GM12878 (cell line): ENCODE measurements around the gene SEC23A. TPM values are rescaled to one million over a fixed set of nuclear protein-coding genes. Genes with fewer than 3 reads are reported as not detected.

ENCODE experiments used
- ATAC-seq: fragments of 200-7000 bp; cut with Tn5 transposase; 3 replicates; pipeline ENCODE4 v1.9.1; 2020; ENCODE audit warnings: mild to moderate bottlenecking, moderate library complexity
- BruUV-seq: library from RNA; stranded (reverse); fragments of 400-500 nt; replicated peaks from 2 replicates; lab custom pipeline; 2021; lab: Mats Ljungman, UMichigan
- CTCF ChIA-PET: fragments of 300-600 bp; sonication (Branson Sonifier 250); formaldehyde crosslinking; extraction: SDS; loops from one replicate; lab custom pipeline; 2021; ENCODE audit warnings: inconsistent platforms; lab: Yijun Ruan, JAX
- POLR2A ChIA-PET: fragments of 350-600 bp; formaldehyde crosslinking; extraction: SDS; loops from one replicate; lab custom pipeline; 2021; ENCODE audit warnings: inconsistent platforms; lab: Charles Lee
- RAD21 ChIA-PET: fragments of 300-600 bp; sonication (Branson Sonifier 250); formaldehyde crosslinking; loops from one replicate; lab custom pipeline; 2023; ENCODE audit warnings: antibody characterized with exemption; ENCODE audit not compliant: unreplicated experiment; lab: Charles Lee
- SMC1A ChIA-PET: fragments of 300-600 bp; sonication (Branson Sonifier 250); formaldehyde crosslinking; loops from one replicate; lab custom pipeline; 2023; ENCODE audit not compliant: unreplicated experiment, uncharacterized antibody; lab: Charles Lee
- DNase-seq: peaks from one replicate; pipeline ENCODE4 v3.0.0-alpha.2; 2011; ENCODE audit warnings: low read depth, low spot score
- FAIRE-seq: peaks from 3 replicates; lab custom pipeline; 2011; peaks lifted over from hg19 to GRCh38; lab: Jason Lieb, UNC
- H2AFZ ChIP-seq: 2 replicates; pipeline ENCODE4 v1.6.0; 2011; ENCODE audit warnings: low read depth, low read length, control low read depth; ENCODE audit not compliant: control insufficient read depth
- H3K27ac ChIP-seq: 2 replicates; pipeline ENCODE4 v1.5.1; 2011; ENCODE audit warnings: control low read depth; ENCODE audit not compliant: control insufficient read depth, insufficient read depth
- H3K27me3 ChIP-seq, 2 experiments: replicated peaks in 1 of 2; 2 replicates each; pipeline versions ENCODE4 v1.6.0 to v1.6.1; 2011; ENCODE audit warnings: low read length in 1 of 2; ENCODE audit not compliant: control insufficient read depth in 2 of 2, insufficient read depth in 2 of 2
- H3K36me3 ChIP-seq, 2 experiments: 2 replicates each; pipeline ENCODE4 v1.5.1; 2011; ENCODE audit warnings: low read length in 1 of 2; ENCODE audit not compliant: control insufficient read depth in 2 of 2, insufficient read depth in 2 of 2
- H3K4me1 ChIP-seq: 2 replicates; pipeline ENCODE4 v1.6.1; 2011; ENCODE audit warnings: mild to moderate bottlenecking, low read length, moderate library complexity, mixed read lengths; ENCODE audit not compliant: control insufficient read depth, insufficient read depth
- H3K4me2 ChIP-seq: 2 replicates; pipeline ENCODE4 v1.6.0; 2011; ENCODE audit warnings: control low read depth; ENCODE audit not compliant: control insufficient read depth, insufficient read depth
- H3K4me3 ChIP-seq: fragments of 200-600 bp; sonication (generic); 2 replicates; pipeline ENCODE4 v1.5.1; 2016
- H3K79me2 ChIP-seq: 2 replicates; pipeline ENCODE4 v1.6.0; 2011; ENCODE audit warnings: low read length; ENCODE audit not compliant: control insufficient read depth, insufficient read depth
- H3K9ac ChIP-seq: 2 replicates; pipeline ENCODE4 v1.8.0; 2011; ENCODE audit warnings: low read length, control low read depth, mixed read lengths; ENCODE audit not compliant: control insufficient read depth, insufficient read depth
- H3K9me3 ChIP-seq: replicated peaks from 3 replicates; pipeline ENCODE4 v1.5.1; 2011; ENCODE audit warnings: mild to moderate bottlenecking, low read length; ENCODE audit not compliant: control insufficient read depth, insufficient read depth
- H4K20me1 ChIP-seq: 2 replicates; pipeline ENCODE4 v1.6.0; 2011; ENCODE audit not compliant: control insufficient read depth, insufficient read depth
- ATF7 ChIP-seq: fragments of 450-650 bp; IDR thresholded peaks from 2 replicates; pipeline ENCODE4 v1.6.1; 2016; ENCODE audit warnings: low read depth, mild to moderate bottlenecking
- MYC ChIP-seq: IDR thresholded peaks from 2 replicates; pipeline ENCODE4 v1.6.1; 2011; ENCODE audit warnings: mild to moderate bottlenecking, low read length, moderate library complexity, inconsistent platforms; ENCODE audit not compliant: insufficient read depth, insufficient replicate concordance, insufficient read length, severe bottlenecking
- RAD51 ChIP-seq: fragments of 450-650 bp; IDR thresholded peaks from 2 replicates; pipeline ENCODE4 v1.6.1; 2016; ENCODE audit warnings: moderate library complexity, mild to moderate bottlenecking, inconsistent platforms
- STAT3 ChIP-seq: IDR thresholded peaks from 2 replicates; pipeline ENCODE4 v1.6.1; 2011; ENCODE audit warnings: low read depth, low read length, improper control_type of control experiment
- WGBS: methylation state at CpG from one replicate; pipeline ENCODE4 v1.1.6; 2016; ENCODE audit warnings: low lambda C conversion rate; ENCODE audit not compliant: insufficient replicate concordance, insufficient coverage; ENCODE audit errors: missing lambda C conversion rate; 5-methylcytosine and 5-hydroxymethylcytosine counted together
- in situ Hi-C: fragments of 300-500 bp; cut with MboI; formaldehyde crosslinking; loops from 9 replicates; pipeline ENCODE4 v1.14.3; 2018; ENCODE audit warnings: mixed read lengths
- intact Hi-C: fragments of 100-400 bp; cut with micrococcal nuclease; formaldehyde crosslinking; loops from one replicate; pipeline ENCODE4 v1.14.2; 2022; ENCODE audit not compliant: unreplicated experiment
- polyA plus RNA-seq, 11 experiments: library from polyadenylated mRNA; depleted of rRNA in 4 of 11; unstranded in 6 of 11; stranded (reverse) in 5 of 11; fragments of >200 nt; fragmentation: Nextera tagmentation in 4 of 11; fragmentation: Illumina TruSeq in 1 of 11; extraction: Ambion mirVana in 4 of 11; extraction: Trizol in 1 of 11; gene quantifications; 1 replicate in 1 of 11; 2 replicates in 10 of 11; pipeline versions ENCODE4 v1.2.1 to v1.2.3, GENCODE V29; 2011 to 2016; ENCODE audit warnings: inconsistent platforms in 2 of 11, missing spikeins in 2 of 11, low read depth in 1 of 11
- total RNA-seq, 4 experiments: library from RNA; depleted of rRNA in 3 of 4; stranded (reverse); fragments of >200 nt in 3 of 4; fragmentation: Illumina TruSeq in 1 of 4; extraction: Trizol in 1 of 4; gene quantifications; 2 replicates each; pipeline versions ENCODE4 v1.2.1 to v1.2.3, GENCODE V29; 2013 to 2021
- TF ChIP-seq, protein P1 (sequence below): fragments of 450-650 bp; IDR thresholded peaks from 2 replicates; pipeline ENCODE4 v1.6.1; 2018; ENCODE audit warnings: mild to moderate bottlenecking, low read depth, moderate library complexity; ENCODE audit not compliant: partially characterized antibody
- TF ChIP-seq, protein P2 (sequence below): fragments of 450-650 bp; IDR thresholded peaks from 2 replicates; pipeline ENCODE4 v1.6.1; 2016; ENCODE audit warnings: mild to moderate bottlenecking
- TF ChIP-seq, protein P3 (sequence below): fragments of 450-650 bp; formaldehyde crosslinking; IDR thresholded peaks from 2 replicates; pipeline ENCODE4 v1.4.0; 2020; ENCODE audit warnings: mild to moderate bottlenecking, moderate library complexity
- TF ChIP-seq, protein P4 (sequence below): fragments of 450-650 bp; formaldehyde crosslinking; IDR thresholded peaks from 2 replicates; pipeline ENCODE4 v1.5.0; 2022; ENCODE audit warnings: mild to moderate bottlenecking, missing genetic modification characterization

SEC23A gene
- total and polyA plus RNA-seq, 10 of the 15 experiments (the other 5 are each of a cell fraction or from before 2014, with no cell fraction given): 13.6 to 63.8 (median 37.3) TPM

DNA sequence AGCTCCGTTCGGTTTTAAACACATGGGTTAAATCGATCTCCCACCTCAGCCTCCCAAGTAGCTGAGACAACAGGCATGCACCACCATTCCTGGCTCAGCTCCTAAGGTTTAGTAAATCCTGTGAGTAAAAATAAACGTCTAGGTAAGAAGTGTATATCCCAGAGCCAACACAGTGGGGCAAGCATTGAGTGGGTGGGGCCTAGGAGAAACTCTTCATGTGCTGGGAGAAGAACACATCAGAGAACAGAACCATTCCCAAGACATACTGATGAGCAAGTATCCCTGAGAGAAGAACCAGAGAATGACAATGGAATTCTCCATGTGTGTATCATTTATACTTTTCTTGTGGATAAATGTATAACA is 86.3 kb downstream of the SEC23A start:
- no peak overlapping the region for H3K9ac ChIP-seq
- ChIA-PET POLR2A (interaction anchor here (0.6 kb wide), 1 partner anchor 24 kb away, joined by 4 read pairs; no protein-coding TSS in a partner anchor), RAD21 (no interaction called here), CTCF (interaction anchor here (1.2 to 3.6 kb wide), 7 partner anchors 9 to 293 kb away, joined by 4 to 31 read pairs (median 5); partner anchors contain the start of gene TRAPPC6B), SMC1A (interaction anchor here (0.6 to 2.8 kb wide), 3 partner anchors 149 to 347 kb away, joined by 3 to 19 read pairs (median 11); no protein-coding TSS in a partner anchor)
- FAIRE-seq (no peak), DNase-seq (no peak), ATAC-seq (no peak)
- no peaks in the 10 kb centered on the region for H3K36me3 ChIP-seq
- no peaks in the 10 kb centered on the region for H3K27me3 ChIP-seq
- H3K9me3 ChIP-seq: no peaks in the 10 kb centered on the region
- H3K27ac ChIP-seq: no peak overlapping the region
- intact Hi-C loops (no loop called here), in situ Hi-C loops (loop anchor here (10.0 to 25.0 kb wide), 3 partner anchors 292 to 1779 kb away; no protein-coding TSS in a partner anchor)
- 75% methylated on average over 4 of the region's 4 CpGs for WGBS
- no peaks in the 10 kb centered on the region for H4K20me1 ChIP-seq
- no peaks in the 10 kb centered on the region for H3K4me1 ChIP-seq
- no TSS peak for BruUV-seq
- no peaks in the 10 kb centered on the region for H3K79me2 ChIP-seq
- TF ChIP-seq RAD51 (no peak), ATF7 (no peak), STAT3 (no peak), MYC (no peak)
- TF ChIP-seq, protein P1, sequence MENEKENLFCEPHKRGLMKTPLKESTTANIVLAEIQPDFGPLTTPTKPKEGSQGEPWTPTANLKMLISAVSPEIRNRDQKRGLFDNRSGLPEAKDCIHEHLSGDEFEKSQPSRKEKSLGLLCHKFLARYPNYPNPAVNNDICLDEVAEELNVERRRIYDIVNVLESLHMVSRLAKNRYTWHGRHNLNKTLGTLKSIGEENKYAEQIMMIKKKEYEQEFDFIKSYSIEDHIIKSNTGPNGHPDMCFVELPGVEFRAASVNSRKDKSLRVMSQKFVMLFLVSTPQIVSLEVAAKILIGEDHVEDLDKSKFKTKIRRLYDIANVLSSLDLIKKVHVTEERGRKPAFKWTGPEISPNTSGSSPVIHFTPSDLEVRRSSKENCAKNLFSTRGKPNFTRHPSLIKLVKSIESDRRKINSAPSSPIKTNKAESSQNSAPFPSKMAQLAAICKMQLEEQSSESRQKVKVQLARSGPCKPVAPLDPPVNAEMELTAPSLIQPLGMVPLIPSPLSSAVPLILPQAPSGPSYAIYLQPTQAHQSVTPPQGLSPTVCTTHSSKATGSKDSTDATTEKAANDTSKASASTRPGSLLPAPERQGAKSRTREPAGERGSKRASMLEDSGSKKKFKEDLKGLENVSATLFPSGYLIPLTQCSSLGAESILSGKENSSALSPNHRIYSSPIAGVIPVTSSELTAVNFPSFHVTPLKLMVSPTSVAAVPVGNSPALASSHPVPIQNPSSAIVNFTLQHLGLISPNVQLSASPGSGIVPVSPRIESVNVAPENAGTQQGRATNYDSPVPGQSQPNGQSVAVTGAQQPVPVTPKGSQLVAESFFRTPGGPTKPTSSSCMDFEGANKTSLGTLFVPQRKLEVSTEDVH: no peak
- TF ChIP-seq, protein P2, sequence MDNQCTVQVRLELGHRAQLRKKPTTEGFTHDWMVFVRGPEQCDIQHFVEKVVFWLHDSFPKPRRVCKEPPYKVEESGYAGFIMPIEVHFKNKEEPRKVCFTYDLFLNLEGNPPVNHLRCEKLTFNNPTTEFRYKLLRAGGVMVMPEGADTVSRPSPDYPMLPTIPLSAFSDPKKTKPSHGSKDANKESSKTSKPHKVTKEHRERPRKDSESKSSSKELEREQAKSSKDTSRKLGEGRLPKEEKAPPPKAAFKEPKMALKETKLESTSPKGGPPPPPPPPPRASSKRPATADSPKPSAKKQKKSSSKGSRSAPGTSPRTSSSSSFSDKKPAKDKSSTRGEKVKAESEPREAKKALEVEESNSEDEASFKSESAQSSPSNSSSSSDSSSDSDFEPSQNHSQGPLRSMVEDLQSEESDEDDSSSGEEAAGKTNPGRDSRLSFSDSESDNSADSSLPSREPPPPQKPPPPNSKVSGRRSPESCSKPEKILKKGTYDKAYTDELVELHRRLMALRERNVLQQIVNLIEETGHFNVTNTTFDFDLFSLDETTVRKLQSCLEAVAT: no peak
- TF ChIP-seq, protein P3, sequence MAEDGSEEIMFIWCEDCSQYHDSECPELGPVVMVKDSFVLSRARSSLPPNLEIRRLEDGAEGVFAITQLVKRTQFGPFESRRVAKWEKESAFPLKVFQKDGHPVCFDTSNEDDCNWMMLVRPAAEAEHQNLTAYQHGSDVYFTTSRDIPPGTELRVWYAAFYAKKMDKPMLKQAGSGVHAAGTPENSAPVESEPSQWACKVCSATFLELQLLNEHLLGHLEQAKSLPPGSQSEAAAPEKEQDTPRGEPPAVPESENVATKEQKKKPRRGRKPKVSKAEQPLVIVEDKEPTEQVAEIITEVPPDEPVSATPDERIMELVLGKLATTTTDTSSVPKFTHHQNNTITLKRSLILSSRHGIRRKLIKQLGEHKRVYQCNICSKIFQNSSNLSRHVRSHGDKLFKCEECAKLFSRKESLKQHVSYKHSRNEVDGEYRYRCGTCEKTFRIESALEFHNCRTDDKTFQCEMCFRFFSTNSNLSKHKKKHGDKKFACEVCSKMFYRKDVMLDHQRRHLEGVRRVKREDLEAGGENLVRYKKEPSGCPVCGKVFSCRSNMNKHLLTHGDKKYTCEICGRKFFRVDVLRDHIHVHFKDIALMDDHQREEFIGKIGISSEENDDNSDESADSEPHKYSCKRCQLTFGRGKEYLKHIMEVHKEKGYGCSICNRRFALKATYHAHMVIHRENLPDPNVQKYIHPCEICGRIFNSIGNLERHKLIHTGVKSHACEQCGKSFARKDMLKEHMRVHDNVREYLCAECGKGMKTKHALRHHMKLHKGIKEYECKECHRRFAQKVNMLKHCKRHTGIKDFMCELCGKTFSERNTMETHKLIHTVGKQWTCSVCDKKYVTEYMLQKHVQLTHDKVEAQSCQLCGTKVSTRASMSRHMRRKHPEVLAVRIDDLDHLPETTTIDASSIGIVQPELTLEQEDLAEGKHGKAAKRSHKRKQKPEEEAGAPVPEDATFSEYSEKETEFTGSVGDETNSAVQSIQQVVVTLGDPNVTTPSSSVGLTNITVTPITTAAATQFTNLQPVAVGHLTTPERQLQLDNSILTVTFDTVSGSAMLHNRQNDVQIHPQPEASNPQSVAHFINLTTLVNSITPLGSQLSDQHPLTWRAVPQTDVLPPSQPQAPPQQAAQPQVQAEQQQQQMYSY (CRISPR knock-in tag): no peak
- TF ChIP-seq, protein P4, sequence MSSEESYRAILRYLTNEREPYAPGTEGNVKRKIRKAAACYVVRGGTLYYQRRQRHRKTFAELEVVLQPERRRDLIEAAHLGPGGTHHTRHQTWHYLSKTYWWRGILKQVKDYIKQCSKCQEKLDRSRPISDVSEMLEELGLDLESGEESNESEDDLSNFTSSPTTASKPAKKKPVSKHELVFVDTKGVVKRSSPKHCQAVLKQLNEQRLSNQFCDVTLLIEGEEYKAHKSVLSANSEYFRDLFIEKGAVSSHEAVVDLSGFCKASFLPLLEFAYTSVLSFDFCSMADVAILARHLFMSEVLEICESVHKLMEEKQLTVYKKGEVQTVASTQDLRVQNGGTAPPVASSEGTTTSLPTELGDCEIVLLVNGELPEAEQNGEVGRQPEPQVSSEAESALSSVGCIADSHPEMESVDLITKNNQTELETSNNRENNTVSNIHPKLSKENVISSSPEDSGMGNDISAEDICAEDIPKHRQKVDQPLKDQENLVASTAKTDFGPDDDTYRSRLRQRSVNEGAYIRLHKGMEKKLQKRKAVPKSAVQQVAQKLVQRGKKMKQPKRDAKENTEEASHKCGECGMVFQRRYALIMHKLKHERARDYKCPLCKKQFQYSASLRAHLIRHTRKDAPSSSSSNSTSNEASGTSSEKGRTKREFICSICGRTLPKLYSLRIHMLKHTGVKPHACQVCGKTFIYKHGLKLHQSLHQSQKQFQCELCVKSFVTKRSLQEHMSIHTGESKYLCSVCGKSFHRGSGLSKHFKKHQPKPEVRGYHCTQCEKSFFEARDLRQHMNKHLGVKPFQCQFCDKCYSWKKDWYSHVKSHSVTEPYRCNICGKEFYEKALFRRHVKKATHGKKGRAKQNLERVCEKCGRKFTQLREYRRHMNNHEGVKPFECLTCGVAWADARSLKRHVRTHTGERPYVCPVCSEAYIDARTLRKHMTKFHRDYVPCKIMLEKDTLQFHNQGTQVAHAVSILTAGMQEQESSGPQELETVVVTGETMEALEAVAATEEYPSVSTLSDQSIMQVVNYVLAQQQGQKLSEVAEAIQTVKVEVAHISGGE (CRISPR knock-in tag): no peak
- no peak overlapping the region for H2AFZ ChIP-seq
- no peak overlapping the region for H3K4me3 ChIP-seq
- no peak overlapping the region for H3K4me2 ChIP-seq
